ENCODE measurements around the gene ZNF516. TPM values are rescaled to one million over a fixed set of nuclear protein-coding genes. Genes with fewer than 3 reads are reported as not detected.

The ZNF516 gene
- polyA plus RNA-seq, 3 donors, result 5.0 to 41.9 (median 8.6) TPM

- Mint-ChIP-seq H3K9me3 (no peaks in the 10 kb centered on the region), H3K4me3 (no peak overlapping the region), H3K27ac (peak overlapping the region in 2 of 7 donors; percentile 80 to 91), H3K36me3 (peaks cover 28 to 30% of the 10 kb centered on the region in 2 donors), H3K27me3 (ENCODE audit: low read depth in 3 of 3) (no peaks in the 10 kb centered on the region), H3K4me1 (peaks cover 93% of the 10 kb centered on the region)
- Histone ChIP-seq H3K4me2 (replicated peaks; ENCODE audit: extremely low read depth, low read length, poor library complexity, severe bottlenecking) (peak overlapping the region; percentile 44), H2AFZ (ENCODE audit: insufficient read depth, low read depth, low read length, poor library complexity, severe bottlenecking) (no peak overlapping the region), H3K9me3 (replicated peaks in 1 of 2; ENCODE audit: control insufficient read depth in 1 of 2, insufficient read depth in 1 of 2, low read length in 2 of 2) (no peaks in the 10 kb centered on the region), H3K4me1 (ENCODE audit: control insufficient read depth in 1 of 2, insufficient read depth in 2 of 2, low read length in 2 of 2) (peaks cover 81 to 98% of the 10 kb centered on the region in 2 donors), H4K20me1 (ENCODE audit: insufficient read depth, low read length) (peaks cover 92% of the 10 kb centered on the region), H3K79me2 (ENCODE audit: insufficient read depth, low read length) (peaks cover 100% of the 10 kb centered on the region), H3K27ac (ENCODE audit: low read depth in 1 of 2, low read length in 2 of 2) (peak overlapping the region in 1 of 2 donors; percentile 69), H3K36me3 (replicated peaks in 1 of 2; ENCODE audit: control insufficient read depth in 1 of 2, insufficient read depth in 2 of 2, low read length in 2 of 2) (peaks cover 5 to 25% of the 10 kb centered on the region in 2 donors), H3K4me3 (replicated peaks in 1 of 3; ENCODE audit: low read depth in 2 of 3, low read length in 3 of 3) (peak overlapping the region in 1 of 3 experiments; percentile 30), H3K27me3 (ENCODE audit: control insufficient read depth in 2 of 2, insufficient read depth in 2 of 2, low read length in 2 of 2) (no peaks in the 10 kb centered on the region), H3K9ac (ENCODE audit: insufficient read depth, low read length, poor library complexity, severe bottlenecking) (no peak overlapping the region)
- intact Hi-C loops (cut with micrococcal nuclease), result loop anchor here (5.0 kb wide), 2 partner anchors 34 to 39 kb away; no protein-coding TSS in a partner anchor
- DNase-seq, result no peak
- WGBS (ENCODE audit: insufficient coverage), result 89% methylated on average over 1 of the region's 3 CpGs
- TF ChIP-seq CTCF (IDR thresholded peaks at IDR 0.05), result no peak
Observed at GRCh38 chr18:76486038-76486437, 9.0 kb downstream of the ZNF516 start.

- Mint-ChIP-seq H3K36me3 (peaks cover 32% of the 10 kb centered on the region in 2 donors), H3K27ac (peak overlapping the region in 6 of 7 donors; percentile 1 to 86 (median 75)), H3K4me1 (peaks cover 95% of the 10 kb centered on the region), H3K9me3 (no peaks in the 10 kb centered on the region), H3K4me3 (no peak overlapping the region), H3K27me3 (ENCODE audit: low read depth in 3 of 3) (no peaks in the 10 kb centered on the region)
- intact Hi-C loops (cut with micrococcal nuclease), result loop anchor here (5.0 kb wide), 3 partner anchors 33 to 88 kb away; no protein-coding TSS in a partner anchor
- no CpG with 5 or more reads among the region's 6 CpGs for WGBS (ENCODE audit: insufficient coverage)
- Histone ChIP-seq H4K20me1 (ENCODE audit: insufficient read depth, low read length) (peaks cover 100% of the 10 kb centered on the region), H3K79me2 (ENCODE audit: insufficient read depth, low read length) (peaks cover 100% of the 10 kb centered on the region), H3K4me2 (replicated peaks; ENCODE audit: extremely low read depth, low read length, poor library complexity, severe bottlenecking) (no peak overlapping the region), H3K9ac (ENCODE audit: insufficient read depth, low read length, poor library complexity, severe bottlenecking) (no peak overlapping the region), H3K36me3 (replicated peaks in 1 of 2; ENCODE audit: control insufficient read depth in 1 of 2, insufficient read depth in 2 of 2, low read length in 2 of 2) (peaks cover 5 to 25% of the 10 kb centered on the region in 2 donors), H3K27me3 (ENCODE audit: control insufficient read depth in 2 of 2, insufficient read depth in 2 of 2, low read length in 2 of 2) (no peaks in the 10 kb centered on the region), H3K27ac (ENCODE audit: low read depth in 1 of 2, low read length in 2 of 2) (peak overlapping the region in 1 of 2 donors; percentile 57), H2AFZ (ENCODE audit: insufficient read depth, low read depth, low read length, poor library complexity, severe bottlenecking) (no peak overlapping the region), H3K9me3 (replicated peaks in 1 of 2; ENCODE audit: control insufficient read depth in 1 of 2, insufficient read depth in 1 of 2, low read length in 2 of 2) (no peaks in the 10 kb centered on the region), H3K4me1 (ENCODE audit: control insufficient read depth in 1 of 2, insufficient read depth in 2 of 2, low read length in 2 of 2) (peaks cover 85 to 100% of the 10 kb centered on the region in 2 donors), H3K4me3 (replicated peaks in 1 of 3; ENCODE audit: low read depth in 2 of 3, low read length in 3 of 3) (peak overlapping the region in 1 of 3 experiments; percentile 2)
- no peak for TF ChIP-seq CTCF (IDR thresholded peaks at IDR 0.05)
- no peak for DNase-seq
Observed at GRCh38 chr18:76484749-76485387, 10.2 kb downstream of the ZNF516 start.
